IMR-90 (cell line): Measurements from ENCODE around the gene CPNE6. TPM values are rescaled to one million over a fixed set of nuclear protein-coding genes. Genes with fewer than 3 reads are reported as not detected.

Source experiments
- ATAC-seq: fragments of 200-7000 bp; cut with Tn5 transposase; 2 replicates; pipeline ENCODE4 v1.9.1; 2020; ENCODE audit warnings: low read depth, mild to moderate bottlenecking, moderate library complexity
- BruUV-seq: library from RNA; stranded (reverse); fragments of 400-500 nt; replicated peaks from 2 replicates; lab custom pipeline; 2021; lab: Mats Ljungman, UMichigan
- CTCF ChIA-PET: fragments of 300-600 bp; formaldehyde crosslinking; extraction: SDS; loops from one replicate; lab custom pipeline; 2021; ENCODE audit warnings: antibody characterized with exemption; lab: Yijun Ruan, JAX
- POLR2A ChIA-PET: fragments of 300-600 bp; sonication (Branson Sonifier 250); formaldehyde crosslinking; loops from one replicate; lab custom pipeline; 2022; ENCODE audit warnings: antibody characterized with exemption; ENCODE audit not compliant: unreplicated experiment; lab: Charles Lee
- DNase-seq: peaks from one replicate; pipeline ENCODE4 v3.0.0; 2013
- H2AFZ ChIP-seq: replicated peaks from 2 replicates; pipeline ENCODE3; 2013; ENCODE audit warnings: low read length, mild to moderate bottlenecking; ENCODE audit not compliant: poor library complexity
- H2AK5ac ChIP-seq: 2 replicates; pipeline ENCODE4 v1.6.1; 2013; ENCODE audit warnings: low read depth, low read length, inconsistent platforms
- H2AK9ac ChIP-seq: replicated peaks from 2 replicates; pipeline ENCODE3; 2013; ENCODE audit warnings: mild to moderate bottlenecking, low read depth, low read length, moderate library complexity; ENCODE audit not compliant: poor library complexity
- H2BK120ac ChIP-seq: 2 replicates; pipeline ENCODE4 v1.6.1; 2013; ENCODE audit warnings: low read depth, low read length, inconsistent platforms
- H2BK15ac ChIP-seq: 3 replicates; pipeline ENCODE4 v1.6.1; 2013; ENCODE audit warnings: low read depth, low read length, inconsistent platforms
- H2BK20ac ChIP-seq: 2 replicates; pipeline ENCODE4 v1.6.1; 2013; ENCODE audit warnings: low read depth, mild to moderate bottlenecking, inconsistent platforms, low read length, moderate library complexity
- H2BK5ac ChIP-seq: 2 replicates; pipeline ENCODE4 v1.6.1; 2013; ENCODE audit warnings: mild to moderate bottlenecking, low read depth, low read length, inconsistent platforms; ENCODE audit not compliant: poor library complexity, severe bottlenecking
- H3K14ac ChIP-seq: replicated peaks from 2 replicates; pipeline ENCODE4 v1.6.1; 2013; ENCODE audit warnings: low read depth, low read length, inconsistent platforms
- H3K18ac ChIP-seq: 2 replicates; pipeline ENCODE4 v1.6.1; 2013; ENCODE audit warnings: low read depth, low read length, control low read depth
- H3K23ac ChIP-seq: 2 replicates; pipeline ENCODE4 v1.6.1; 2013; ENCODE audit warnings: low read depth, low read length, inconsistent platforms
- H3K27ac ChIP-seq: 2 replicates; pipeline ENCODE4 v1.5.1; 2013; ENCODE audit warnings: mild to moderate bottlenecking, control low read depth, low read length; ENCODE audit not compliant: insufficient read depth
- H3K27me3 ChIP-seq: 2 replicates; pipeline ENCODE4 v1.6.1; 2013; ENCODE audit warnings: low read length; ENCODE audit not compliant: control insufficient read depth, insufficient read depth
- H3K36me3 ChIP-seq: 2 replicates; pipeline ENCODE4 v1.6.1; 2013; ENCODE audit warnings: low read length, mixed read lengths; ENCODE audit not compliant: control insufficient read depth, insufficient read depth
- H3K4ac ChIP-seq: 2 replicates; pipeline ENCODE4 v1.6.1; 2013; ENCODE audit warnings: low read depth, low read length, inconsistent platforms
- H3K4me1 ChIP-seq: 2 replicates; pipeline ENCODE4 v1.6.1; 2013; ENCODE audit warnings: low read length, mixed read lengths; ENCODE audit not compliant: control insufficient read depth, insufficient read depth
- H3K4me2 ChIP-seq: 2 replicates; pipeline ENCODE4 v1.6.1; 2013; ENCODE audit warnings: low read depth, mild to moderate bottlenecking, control low read depth, low read length, moderate library complexity
- H3K4me3 ChIP-seq: 2 replicates; pipeline ENCODE4 v1.5.1; 2013; ENCODE audit warnings: low read depth, mild to moderate bottlenecking, control low read depth, low read length, moderate library complexity; ENCODE audit not compliant: insufficient read depth
- H3K56ac ChIP-seq: 2 replicates; pipeline ENCODE4 v1.6.1; 2013; ENCODE audit warnings: low read length, inconsistent platforms; ENCODE audit not compliant: insufficient read depth; ENCODE audit errors: extremely low read depth
- H3K79me1 ChIP-seq, 2 experiments: 2 replicates each; pipeline ENCODE4 v1.6.1; 2013; ENCODE audit warnings: low read length in 2 of 2, inconsistent platforms in 1 of 2, low read depth in 1 of 2
- H3K9ac ChIP-seq: 2 replicates; pipeline ENCODE4 v1.6.1; 2013; ENCODE audit warnings: low read depth, low read length, control low read depth
- H3K9me1 ChIP-seq: 2 replicates; pipeline ENCODE4 v1.6.1; 2013; ENCODE audit warnings: low read length, inconsistent platforms; ENCODE audit not compliant: insufficient read depth
- H3K9me3 ChIP-seq: 2 replicates; pipeline ENCODE4 v1.6.1; 2013; ENCODE audit warnings: low read length; ENCODE audit not compliant: control insufficient read depth, insufficient read depth
- H4K20me1 ChIP-seq: 2 replicates; pipeline ENCODE4 v1.6.1; 2013; ENCODE audit warnings: low read length, inconsistent platforms; ENCODE audit not compliant: insufficient read depth
- H4K5ac ChIP-seq: 2 replicates; pipeline ENCODE4 v1.6.1; 2013; ENCODE audit warnings: mild to moderate bottlenecking, low read depth, low read length, control low read depth
- H4K8ac ChIP-seq, 2 experiments: 2 replicates each; pipeline ENCODE4 v1.6.1; 2013; ENCODE audit warnings: low read depth in 2 of 2, low read length in 2 of 2, control low read depth in 1 of 2, inconsistent platforms in 1 of 2
- H4K91ac ChIP-seq: 2 replicates; pipeline ENCODE4 v1.6.1; 2013; ENCODE audit warnings: low read depth, low read length, inconsistent platforms; ENCODE audit not compliant: insufficient read depth
- BHLHE40 ChIP-seq: fragments of 150-350 bp; IDR thresholded peaks from 2 replicates; pipeline ENCODE4 v1.6.1; 2016; ENCODE audit warnings: mild to moderate bottlenecking, low read depth, low read length
- CEBPB ChIP-seq: IDR thresholded peaks from 2 replicates; pipeline ENCODE4 v1.6.1; 2012; ENCODE audit warnings: low read depth, low read length, improper control_type of control experiment
- CHD1 ChIP-seq: IDR thresholded peaks from 2 replicates; pipeline ENCODE4 v1.6.1; 2012; ENCODE audit warnings: low read depth, low read length, improper control_type of control experiment
- FOS ChIP-seq: fragments of 150-350 bp; IDR thresholded peaks from 2 replicates; pipeline ENCODE4 v1.6.1; 2016; ENCODE audit warnings: low read depth, low read length
- MAFK ChIP-seq: IDR thresholded peaks from 2 replicates; pipeline ENCODE4 v1.6.1; 2012; ENCODE audit warnings: low read depth, low read length, improper control_type of control experiment
- MAZ ChIP-seq: IDR thresholded peaks from 2 replicates; pipeline ENCODE4 v1.6.1; 2012; ENCODE audit warnings: low read depth, mild to moderate bottlenecking, low read length, improper control_type of control experiment, moderate library complexity, borderline replicate concordance
- MXI1 ChIP-seq: IDR thresholded peaks from 2 replicates; pipeline ENCODE4 v1.6.1; 2012; ENCODE audit warnings: low read depth, mild to moderate bottlenecking, low read length, moderate library complexity, borderline replicate concordance
- NFE2L2 ChIP-seq: fragments of 150-350 bp; IDR thresholded peaks from 2 replicates; pipeline ENCODE4 v1.6.1; 2016; ENCODE audit warnings: low read depth, mild to moderate bottlenecking, low read length
- POLR2A ChIP-seq: IDR thresholded peaks from 2 replicates; pipeline ENCODE4 v1.6.1; 2012; ENCODE audit warnings: mild to moderate bottlenecking, low read depth, low read length
- RAD21 ChIP-seq: IDR thresholded peaks from 2 replicates; pipeline ENCODE4 v1.6.1; 2012; ENCODE audit warnings: low read length, improper control_type of control experiment
- RCOR1 ChIP-seq: IDR thresholded peaks from 2 replicates; pipeline ENCODE4 v1.6.1; 2012; ENCODE audit warnings: mild to moderate bottlenecking, low read length, improper control_type of control experiment; ENCODE audit not compliant: insufficient replicate concordance
- RFX5 ChIP-seq: IDR thresholded peaks from 2 replicates; pipeline ENCODE4 v1.8.0; 2012; ENCODE audit warnings: low read depth, mild to moderate bottlenecking, low read length, moderate library complexity
- SMC3 ChIP-seq: fragments of 150-350 bp; IDR thresholded peaks from 2 replicates; pipeline ENCODE4 v1.6.1; 2016; ENCODE audit warnings: low read depth, mild to moderate bottlenecking, antibody characterized with exemption, low read length, moderate library complexity
- WGBS, 2 experiments: methylation state at CpG; one replicate each; pipeline versions ENCODE4 v1.1.5 to v1.1.7; 2013; ENCODE audit warnings: missing lambda C conversion rate in 2 of 2; ENCODE audit not compliant: insufficient read length in 1 of 2; ENCODE audit errors: extremely low coverage in 2 of 2; 5-methylcytosine and 5-hydroxymethylcytosine counted together
- dilution Hi-C: fragments of 300-500 bp; cut with HindIII; formaldehyde crosslinking; loops from one replicate; pipeline ENCODE4 v1.14.3; 2018; ENCODE audit warnings: low sequenced_read_pairs; ENCODE audit not compliant: unreplicated experiment
- in situ Hi-C: fragments of 300-500 bp; cut with MboI; formaldehyde crosslinking; loops from 3 replicates; pipeline ENCODE4 v1.14.3; 2019; ENCODE audit warnings: low sequenced_read_pairs, inconsistent platforms, mixed read lengths
- intact Hi-C: fragments of 100-400 bp; cut with micrococcal nuclease; formaldehyde crosslinking; loops from 2 replicates; pipeline ENCODE4 v1.10.0; 2022
- polyA plus RNA-seq, 3 experiments: library from polyadenylated mRNA; depleted of rRNA; stranded (reverse); fragments of >200 nt; gene quantifications; 2 replicates each; pipeline ENCODE4 v1.2.3, GENCODE V29; 2012; ENCODE audit warnings: low replicate concordance in 1 of 3
- total RNA-seq: library from RNA; depleted of rRNA; stranded (reverse); fragments of >200 nt; gene quantifications from 2 replicates; pipeline ENCODE4 v1.2.3, GENCODE V29; 2012
- TF ChIP-seq, protein P1 (sequence below): fragments of 150-350 bp; IDR thresholded peaks from 2 replicates; pipeline ENCODE4 v1.6.1; 2017; ENCODE audit warnings: mild to moderate bottlenecking, antibody characterized with exemption, low read length, low read depth
- TF ChIP-seq, protein P2 (sequence below): fragments of 150-350 bp; IDR thresholded peaks from 2 replicates; pipeline ENCODE4 v1.6.1; 2016; ENCODE audit warnings: low read depth, mild to moderate bottlenecking, low read length, moderate library complexity, borderline replicate concordance
- TF ChIP-seq, protein P3 (sequence below): conservative IDR thresholded peaks from 2 replicates; pipeline ENCODE4 v1.5.1; 2012; ENCODE audit warnings: mild to moderate bottlenecking, low read depth, low read length, improper control_type of control experiment

Gene CPNE6
- total and polyA plus RNA-seq, 2 of the 4 experiments (the other 2 are of a cell fraction) = not detected

DNA sequence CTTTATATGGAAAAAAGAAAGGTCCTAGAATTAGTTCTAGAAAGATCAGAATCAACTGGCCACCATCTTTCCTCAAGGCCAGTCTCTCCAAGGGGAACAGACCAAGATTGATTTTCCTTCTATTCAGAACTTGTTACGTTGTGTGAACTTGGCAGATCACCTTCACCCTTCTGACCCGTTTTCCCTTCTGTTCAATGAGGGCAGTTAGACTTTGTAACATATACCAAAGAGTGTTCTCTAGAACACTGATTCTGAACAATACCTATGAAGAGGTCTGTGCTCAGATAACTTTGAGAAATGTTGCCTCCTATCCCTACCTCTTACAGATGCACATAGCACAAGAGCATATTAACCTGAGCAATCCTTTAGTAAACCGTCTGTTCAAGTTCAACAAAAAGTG is 12.1 kb downstream of the CPNE6 start:
- Histone ChIP-seq H3K4me2 (no peak overlapping the region), H4K91ac (no peak overlapping the region), H4K5ac (no peak overlapping the region), H3K56ac (no peak overlapping the region), H3K79me1 (no peaks in the 10 kb centered on the region), H4K20me1 (no peaks in the 10 kb centered on the region; the same call in 1 of the 2 replicates), H3K4ac (no peak overlapping the region), H3K9me3 (no peaks in the 10 kb centered on the region), H2BK20ac (no peak overlapping the region), H2BK120ac (no peak overlapping the region), H3K36me3 (no peaks in the 10 kb centered on the region), H3K4me1 (peaks cover 2% of the 10 kb centered on the region; the same call in 1 of the 2 replicates), H2AFZ (no peak overlapping the region), H3K27me3 (peaks cover 75% of the 10 kb centered on the region), H3K23ac (no peak overlapping the region), H2AK9ac (no peak overlapping the region), H2AK5ac (no peak overlapping the region), H2BK5ac (no peak overlapping the region), H3K14ac (no peak overlapping the region), H3K9ac (no peak overlapping the region), H3K18ac (no peak overlapping the region), H3K9me1 (no peaks in the 10 kb centered on the region), H3K27ac (no peak overlapping the region), H3K4me3 (no peak overlapping the region), H2BK15ac (no peak overlapping the region), H4K8ac (no peak overlapping the region)
- in situ Hi-C loops (no loop called here), intact Hi-C loops (no loop called here), dilution Hi-C loops (no loop called here)
- CTCF ChIA-PET = interaction anchor here (2.0 kb wide), 1 partner anchor 25 kb away, joined by 6 read pairs; no protein-coding TSS in a partner anchor
- 86% methylated on average over 1 of the region's 3 CpGs; no CpG with 5 or more reads in 1 of the 2 experiments for WGBS, 2 experiments
- ATAC-seq (no peak), DNase-seq (no peak)
- POLR2A ChIA-PET = no interaction called here
- TF ChIP-seq MAFK (no peak), SMC3 (no peak), NFE2L2 (no peak), MAZ (no peak), CHD1 (no peak), MXI1 (no peak), RAD21 (no peak), RFX5 (no peak), FOS (no peak), RCOR1 (no peak), CEBPB (no peak), BHLHE40 (no peak), POLR2A (no peak)
- TF ChIP-seq, protein P1, sequence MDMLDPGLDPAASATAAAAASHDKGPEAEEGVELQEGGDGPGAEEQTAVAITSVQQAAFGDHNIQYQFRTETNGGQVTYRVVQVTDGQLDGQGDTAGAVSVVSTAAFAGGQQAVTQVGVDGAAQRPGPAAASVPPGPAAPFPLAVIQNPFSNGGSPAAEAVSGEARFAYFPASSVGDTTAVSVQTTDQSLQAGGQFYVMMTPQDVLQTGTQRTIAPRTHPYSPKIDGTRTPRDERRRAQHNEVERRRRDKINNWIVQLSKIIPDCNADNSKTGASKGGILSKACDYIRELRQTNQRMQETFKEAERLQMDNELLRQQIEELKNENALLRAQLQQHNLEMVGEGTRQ = no peak
- TF ChIP-seq, protein P2, sequence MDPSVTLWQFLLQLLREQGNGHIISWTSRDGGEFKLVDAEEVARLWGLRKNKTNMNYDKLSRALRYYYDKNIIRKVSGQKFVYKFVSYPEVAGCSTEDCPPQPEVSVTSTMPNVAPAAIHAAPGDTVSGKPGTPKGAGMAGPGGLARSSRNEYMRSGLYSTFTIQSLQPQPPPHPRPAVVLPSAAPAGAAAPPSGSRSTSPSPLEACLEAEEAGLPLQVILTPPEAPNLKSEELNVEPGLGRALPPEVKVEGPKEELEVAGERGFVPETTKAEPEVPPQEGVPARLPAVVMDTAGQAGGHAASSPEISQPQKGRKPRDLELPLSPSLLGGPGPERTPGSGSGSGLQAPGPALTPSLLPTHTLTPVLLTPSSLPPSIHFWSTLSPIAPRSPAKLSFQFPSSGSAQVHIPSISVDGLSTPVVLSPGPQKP = no peak
- TF ChIP-seq, protein P3, sequence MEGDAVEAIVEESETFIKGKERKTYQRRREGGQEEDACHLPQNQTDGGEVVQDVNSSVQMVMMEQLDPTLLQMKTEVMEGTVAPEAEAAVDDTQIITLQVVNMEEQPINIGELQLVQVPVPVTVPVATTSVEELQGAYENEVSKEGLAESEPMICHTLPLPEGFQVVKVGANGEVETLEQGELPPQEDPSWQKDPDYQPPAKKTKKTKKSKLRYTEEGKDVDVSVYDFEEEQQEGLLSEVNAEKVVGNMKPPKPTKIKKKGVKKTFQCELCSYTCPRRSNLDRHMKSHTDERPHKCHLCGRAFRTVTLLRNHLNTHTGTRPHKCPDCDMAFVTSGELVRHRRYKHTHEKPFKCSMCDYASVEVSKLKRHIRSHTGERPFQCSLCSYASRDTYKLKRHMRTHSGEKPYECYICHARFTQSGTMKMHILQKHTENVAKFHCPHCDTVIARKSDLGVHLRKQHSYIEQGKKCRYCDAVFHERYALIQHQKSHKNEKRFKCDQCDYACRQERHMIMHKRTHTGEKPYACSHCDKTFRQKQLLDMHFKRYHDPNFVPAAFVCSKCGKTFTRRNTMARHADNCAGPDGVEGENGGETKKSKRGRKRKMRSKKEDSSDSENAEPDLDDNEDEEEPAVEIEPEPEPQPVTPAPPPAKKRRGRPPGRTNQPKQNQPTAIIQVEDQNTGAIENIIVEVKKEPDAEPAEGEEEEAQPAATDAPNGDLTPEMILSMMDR = no peak
- no TSS peak for BruUV-seq
